T-cell (primary cell): ENCODE measurements around the gene UVRAG. TPM values are rescaled to one million over a fixed set of nuclear protein-coding genes. Genes with fewer than 3 reads are reported as not detected.
"Not testable (repeated sequence)": the region's sequence is repeated elsewhere in the genome, so short reads cannot be mapped to it uniquely, and the experiment has no call there.

Source experiments
- ATAC-seq, 4 experiments: fragments of 200-7000 bp in 3 of 4; fragments of 150-1000 bp in 1 of 4; cut with Tn5 transposase; replicated peaks in 1 of 4; 1 replicate in 3 of 4; 2 replicates in 1 of 4; pipeline ENCODE4 v1.10.0; 2021; ENCODE audit warnings: moderate library complexity in 3 of 4, mild to moderate bottlenecking in 2 of 4, moderate number of reproducible peaks in 1 of 4
- CTCF ChIA-PET, 2 donors: fragments of 300-600 bp; sonication (Branson Sonifier 250); formaldehyde crosslinking; loops; one replicate each; lab custom pipeline; 2022; ENCODE audit warnings: antibody characterized with exemption in 2 of 2; lab: Charles Lee
- POLR2A ChIA-PET, 2 donors: fragments of 300-600 bp; sonication (Branson Sonifier 250); formaldehyde crosslinking; loops; one replicate each; lab custom pipeline; 2022; ENCODE audit warnings: antibody characterized with exemption in 2 of 2; lab: Charles Lee
- DNase-seq, 35 experiments: peaks; one replicate each; pipeline versions ENCODE4 v3.0.0 to v3.0.0-alpha.2; 2013 to 2023
- H3K27ac ChIP-seq: one replicate; pipeline ENCODE4 v1.5.1; 2013; ENCODE audit warnings: low read length
- H3K27me3 ChIP-seq, 2 experiments: replicated peaks in 1 of 2; 1 replicate in 1 of 2; 2 replicates in 1 of 2; pipeline versions ENCODE4 v1.6.1 to v1.7.0; 2013; ENCODE audit warnings: low read length in 1 of 2, mixed read lengths in 1 of 2; ENCODE audit not compliant: control insufficient read depth in 2 of 2, insufficient read depth in 2 of 2; ENCODE audit errors: extremely low read depth in 1 of 2
- H3K36me3 ChIP-seq, 2 donors: 1 replicate in 1 of 2; 2 replicates in 1 of 2; pipeline versions ENCODE4 v1.6.1 to v1.7.0; 2013; ENCODE audit warnings: low read length in 1 of 2; ENCODE audit not compliant: control insufficient read depth in 2 of 2, insufficient read depth in 1 of 2; ENCODE audit errors: extremely low read depth in 1 of 2
- H3K4me1 ChIP-seq, 2 experiments: 1 replicate in 1 of 2; 2 replicates in 1 of 2; pipeline versions ENCODE4 v1.6.1 to v1.7.0; 2013; ENCODE audit warnings: low read length in 2 of 2, mixed read lengths in 1 of 2; ENCODE audit not compliant: insufficient read depth in 2 of 2, control insufficient read depth in 1 of 2; ENCODE audit errors: extremely low read depth in 1 of 2
- H3K4me3 ChIP-seq, 2 donors: 1 replicate in 1 of 2; 2 replicates in 1 of 2; pipeline versions ENCODE4 v1.5.1 to v1.7.0; 2013; ENCODE audit warnings: mild to moderate bottlenecking in 2 of 2, low read length in 1 of 2, moderate library complexity in 1 of 2; ENCODE audit not compliant: control insufficient read depth in 1 of 2; ENCODE audit errors: extremely low read depth in 1 of 2
- H3K9me3 ChIP-seq: 2 replicates; pipeline ENCODE4 v1.7.0; 2013
- H3K27ac Mint-ChIP-seq, 2 donors: one replicate each; pipeline ENCODE4 v1.8.0; 2020 to 2021; ENCODE audit warnings: mild to moderate bottlenecking in 2 of 2, mixed read lengths in 2 of 2
- H3K27me3 Mint-ChIP-seq, 2 donors: one replicate each; pipeline ENCODE4 v1.8.0; 2021 to 2022; ENCODE audit warnings: mixed read lengths in 2 of 2
- H3K36me3 Mint-ChIP-seq: one replicate; pipeline ENCODE4 v1.8.0; 2021; ENCODE audit warnings: mixed read lengths
- H3K4me1 Mint-ChIP-seq, 3 donors: one replicate each; pipeline ENCODE4 v1.8.0; 2020 to 2022; ENCODE audit warnings: mixed read lengths in 3 of 3, mild to moderate bottlenecking in 1 of 3
- H3K4me3 Mint-ChIP-seq, 3 donors: one replicate each; pipeline ENCODE4 v1.8.0; 2020 to 2022; ENCODE audit warnings: mild to moderate bottlenecking in 3 of 3, mixed read lengths in 3 of 3, moderate library complexity in 3 of 3
- H3K9me3 Mint-ChIP-seq, 3 donors: one replicate each; pipeline ENCODE4 v1.8.0; 2020 to 2022; ENCODE audit warnings: mixed read lengths in 3 of 3
- WGBS: methylation state at CpG from one replicate; pipeline ENCODE4 v1.1.5; 2013; ENCODE audit warnings: missing lambda C conversion rate; ENCODE audit not compliant: insufficient coverage; 5-methylcytosine and 5-hydroxymethylcytosine counted together
- total RNA-seq, 35 experiments: library from RNA in 6 of 35; stranded (reverse) in 6 of 35; fragments of 120-200 nt in 1 of 35; gene quantifications; one replicate each; pipeline versions ENCODE4 v1.2.1 to v1.2.4 and lab custom pipeline; 2013 to 2026

The UVRAG gene
- total RNA-seq, 5 donors from 2014 or later (not counting 1 experiment from before 2014, with no cell fraction given), result 22.4 to 32.8 (median 27.6) TPM

GRCh38 chr11:76051937-76052336 lies 236.9 kb downstream of the UVRAG start:
- ATAC-seq (no peak), DNase-seq (no peak)
- Histone ChIP-seq H3K4me3 (no peak overlapping the region), H3K27me3 (no peaks in the 10 kb centered on the region), H3K4me1 (no peaks in the 10 kb centered on the region), H3K27ac (no peak overlapping the region), H3K9me3 (no peaks in the 10 kb centered on the region), H3K36me3 (peaks cover 0 to 4% of the 10 kb centered on the region in 2 donors)
- H3K27me3 Mint-ChIP-seq, result no peaks in the 10 kb centered on the region
- peaks cover 57% of the 10 kb centered on the region for H3K36me3 Mint-ChIP-seq
- no peak overlapping the region for H3K4me3 Mint-ChIP-seq
- ChIA-PET CTCF (no interaction called here), POLR2A (no interaction called here)
- WGBS, result no CpG with 5 or more reads among the region's 2 CpGs
- H3K9me3 Mint-ChIP-seq, result peaks cover 0 to 24% (median 23%) of the 10 kb centered on the region in 3 donors
- H3K27ac Mint-ChIP-seq, result no peak overlapping the region
- peaks cover 0 to 10% (median 0%) of the 10 kb centered on the region in 3 donors for H3K4me1 Mint-ChIP-seq

GRCh38 chr11:76054330-76054729 lies 239.3 kb downstream of the UVRAG start:
- H3K27me3 ChIP-seq, result no peaks in the 10 kb centered on the region
- H3K4me1 ChIP-seq, result no peaks in the 10 kb centered on the region
- ATAC-seq (no peak), DNase-seq (no peak)
- peaks cover 0 to 1% (median under 1%) of the 10 kb centered on the region in 3 donors for H3K9me3 Mint-ChIP-seq
- WGBS, result 93% methylated on average over 3 of the region's 3 CpGs
- no peak overlapping the region for H3K4me3 ChIP-seq
- peaks cover 0 to 10% (median 1%) of the 10 kb centered on the region in 3 donors for H3K4me1 Mint-ChIP-seq
- H3K27ac ChIP-seq, result no peak overlapping the region
- H3K9me3 ChIP-seq, result no peaks in the 10 kb centered on the region
- ChIA-PET CTCF (no interaction called here), POLR2A (no interaction called here)
- H3K27ac Mint-ChIP-seq, result no peak overlapping the region
- no peaks in the 10 kb centered on the region for H3K27me3 Mint-ChIP-seq
- peaks cover 34% of the 10 kb centered on the region for H3K36me3 Mint-ChIP-seq
- H3K36me3 ChIP-seq, result peaks cover 0 to 4% of the 10 kb centered on the region in 2 donors
- H3K4me3 Mint-ChIP-seq, result no peak overlapping the region

- Histone ChIP-seq H3K27ac (no peak overlapping the region), H3K36me3 (no peaks in the 10 kb centered on the region), H3K9me3 (no peaks in the 10 kb centered on the region), H3K27me3 (no peaks in the 10 kb centered on the region), H3K4me3 (no peak overlapping the region), H3K4me1 (no peaks in the 10 kb centered on the region)
- peaks cover 0 to 7% (median 1%) of the 10 kb centered on the region in 3 donors for H3K4me1 Mint-ChIP-seq
- H3K4me3 Mint-ChIP-seq, result no peak overlapping the region
- H3K9me3 Mint-ChIP-seq, result no peaks in the 10 kb centered on the region
- no peaks in the 10 kb centered on the region for H3K27me3 Mint-ChIP-seq
- ChIA-PET CTCF (no interaction called here), POLR2A (no interaction called here)
- H3K27ac Mint-ChIP-seq, result no peak overlapping the region
- DNase-seq (no peak), ATAC-seq (no peak)
- 92% methylated on average over 1 of the region's 1 CpG for WGBS
- peaks cover 34% of the 10 kb centered on the region for H3K36me3 Mint-ChIP-seq
Measured at GRCh38 chr11:76056876-76057275, 241.9 kb downstream of the UVRAG start.

GRCh38 chr11:76060475-76061036 lies 245.5 kb downstream of the UVRAG start:
- H3K27ac ChIP-seq, H3K36me3 ChIP-seq, H3K4me3 ChIP-seq, H3K27me3 Mint-ChIP-seq, H3K9me3 Mint-ChIP-seq, ATAC-seq, H3K27ac Mint-ChIP-seq, POLR2A ChIA-PET, H3K4me3 Mint-ChIP-seq, H3K4me1 Mint-ChIP-seq, H3K4me1 ChIP-seq, H3K27me3 ChIP-seq, H3K9me3 ChIP-seq, DNase-seq: not testable (repeated sequence)
- CTCF ChIA-PET, result interaction anchor here in 1 of 2 donors (0.9 kb wide), 1 partner anchor 14 kb away, joined by 4 read pairs; no protein-coding TSS in a partner anchor
- H3K36me3 Mint-ChIP-seq, result peaks cover 23% of the 10 kb centered on the region
- WGBS, result 98% methylated on average over 22 of the region's 35 CpGs

- Mint-ChIP-seq H3K9me3 (no peaks in the 10 kb centered on the region), H3K27ac (no peak overlapping the region), H3K4me3 (no peak overlapping the region), H3K27me3 (no peaks in the 10 kb centered on the region), H3K4me1 (peaks cover 0 to under 1% (median 0%) of the 10 kb centered on the region in 3 donors), H3K36me3 (peaks cover 34% of the 10 kb centered on the region)
- WGBS, result 100% methylated on average over 1 of the region's 6 CpGs
- Histone ChIP-seq H3K36me3 (peaks cover 0 to 16% of the 10 kb centered on the region in 2 donors), H3K4me1 (no peaks in the 10 kb centered on the region), H3K27me3 (no peaks in the 10 kb centered on the region), H3K27ac (no peak overlapping the region), H3K9me3 (no peaks in the 10 kb centered on the region), H3K4me3 (no peak overlapping the region)
- ChIA-PET CTCF (no interaction called here), POLR2A (no interaction called here)
- DNase-seq (no peak), ATAC-seq (no peak)
Measured at GRCh38 chr11:76062733-76063132, 247.7 kb downstream of the UVRAG start.

- Mint-ChIP-seq H3K4me3 (no peak overlapping the region), H3K4me1 (no peaks in the 10 kb centered on the region), H3K36me3 (peaks cover 43% of the 10 kb centered on the region), H3K27ac (no peak overlapping the region), H3K27me3 (no peaks in the 10 kb centered on the region), H3K9me3 (no peaks in the 10 kb centered on the region)
- WGBS, result 96% methylated on average over 3 of the region's 3 CpGs
- no peak overlapping the region for H3K4me3 ChIP-seq
- ChIA-PET CTCF (interaction anchor here in 1 of 2 donors (0.6 kb wide), 1 partner anchor 62 kb away, joined by 3 read pairs; no protein-coding TSS in a partner anchor), POLR2A (interaction anchor here in 1 of 2 donors (0.5 kb wide), 1 partner anchor 642 kb away, joined by 5 read pairs; no protein-coding TSS in a partner anchor)
- no peaks in the 10 kb centered on the region for H3K27me3 ChIP-seq
- H3K9me3 ChIP-seq, result no peaks in the 10 kb centered on the region
- no peak for ATAC-seq
- H3K27ac ChIP-seq, result no peak overlapping the region
- no peak for DNase-seq
- peaks cover 0 to 18% of the 10 kb centered on the region in 2 donors for H3K36me3 ChIP-seq
- no peaks in the 10 kb centered on the region for H3K4me1 ChIP-seq
Measured at GRCh38 chr11:76064192-76064591, 249.2 kb downstream of the UVRAG start.
